GM21737 (cell line): ENCODE results near the gene HPS4.
A peak's percentile ranks its signal among the peaks of the same experiment; 100 is the strongest.
"Not testable (repeated sequence)": the region's sequence is repeated elsewhere in the genome, so short reads cannot be mapped to it uniquely, and the experiment has no call there.

ENCODE experiments used
- ATAC-seq: cut with Tn5 transposase; IDR thresholded peaks from one replicate; pipeline ENCODE4 v1.9.1; 2021; ENCODE audit warnings: mild to moderate bottlenecking, moderate library complexity; ENCODE audit not compliant: unreplicated experiment

Gene HPS4

DNA sequence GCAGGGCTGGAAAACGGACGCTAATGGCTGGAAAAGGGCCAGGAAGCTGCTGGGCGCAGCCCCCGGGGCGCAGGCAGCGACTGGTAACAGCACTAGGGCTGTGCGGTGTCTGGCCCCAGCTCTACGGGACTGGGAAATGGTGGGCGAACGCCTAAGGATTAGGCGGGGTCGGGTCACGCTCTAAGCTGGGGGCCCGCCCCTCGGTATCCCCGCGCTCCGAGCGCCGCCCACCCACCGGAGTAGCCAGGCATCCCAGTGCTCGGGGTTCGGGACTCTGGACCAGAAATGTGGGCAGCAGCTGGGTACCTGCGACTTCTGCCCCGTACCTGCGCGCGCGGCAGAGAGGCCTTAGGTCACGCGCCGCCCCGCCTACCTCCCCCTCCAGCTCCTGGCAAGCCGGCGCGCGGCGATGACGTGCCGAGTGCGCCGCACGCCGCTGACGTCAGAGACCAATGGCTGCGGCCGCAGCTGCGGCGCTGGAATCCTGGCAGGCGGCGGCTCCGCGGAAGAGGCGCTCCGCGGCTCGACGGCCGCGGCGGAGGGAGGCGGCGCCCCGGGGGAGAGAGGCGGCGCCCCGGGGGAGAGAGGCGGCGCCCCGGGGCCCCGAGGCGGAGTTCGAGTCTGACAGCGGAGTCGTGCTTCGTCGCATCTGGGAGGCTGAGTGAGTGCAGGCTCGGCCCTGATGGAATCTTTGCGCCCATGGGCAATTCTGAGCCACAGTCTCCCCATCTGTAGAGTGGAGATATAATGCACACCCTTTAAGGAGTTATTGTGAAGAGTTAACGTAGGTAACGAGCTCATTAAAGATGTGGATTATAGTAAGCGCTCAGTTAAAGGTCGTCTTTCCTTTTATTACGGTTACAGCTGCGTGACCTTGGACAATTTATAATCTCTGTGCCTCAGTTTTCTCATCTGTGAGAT, at the start of gene HPS4, which contains the start of gene SRRD:
Gene HPS4, minus strand, starts transcription at position 345 of the 921 bp plus-strand sequence. CDS start 2,021 bp downstream, outside the sequence.
Gene SRRD, plus strand, starts transcription at position 439 of the 921 bp plus-strand sequence. Its CDS starts 14 bp downstream, at position 453.
- peak; percentile 56 for ATAC-seq

DNA sequence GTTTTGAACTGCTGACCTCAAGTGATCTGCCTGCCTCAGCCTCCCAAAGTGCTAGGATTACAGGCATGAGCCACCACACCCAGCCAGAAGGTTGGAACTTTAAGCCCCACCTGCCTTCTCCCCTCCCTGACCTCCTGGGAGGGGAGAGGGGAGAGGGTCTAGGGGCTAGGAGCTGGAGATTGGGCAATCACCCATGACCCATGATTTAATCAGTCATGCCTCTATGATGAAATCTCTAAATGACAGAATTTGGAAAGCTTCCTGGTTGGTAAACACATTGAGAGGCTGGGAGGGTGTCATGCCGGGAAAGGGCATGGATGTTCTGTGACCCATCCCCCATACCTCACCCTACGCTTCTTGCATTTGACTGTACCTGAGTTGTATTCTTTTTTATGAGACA, 45.8 kb upstream of the HPS4 start:
- ATAC-seq: no peak

DNA sequence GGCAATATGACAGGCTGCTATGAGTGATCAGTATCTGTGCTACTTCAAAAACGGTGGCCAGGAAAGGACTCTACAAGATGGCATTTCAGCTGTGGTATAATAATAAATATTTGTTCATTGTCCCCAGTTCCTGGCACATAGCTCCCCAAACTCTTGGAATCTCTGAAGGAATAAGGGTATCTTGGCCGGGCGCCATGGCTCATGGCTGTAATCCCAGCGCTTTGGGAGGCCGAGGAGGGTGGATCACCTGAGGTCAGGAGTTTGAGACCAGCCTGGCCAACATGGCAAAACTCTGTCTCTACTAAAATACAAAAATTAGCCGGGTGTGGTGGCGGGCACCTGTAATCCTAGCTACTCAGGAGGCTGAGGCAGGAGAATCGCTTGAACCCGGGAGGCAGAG, 44.9 kb upstream of the HPS4 start:
- ATAC-seq: not testable (repeated sequence)

DNA sequence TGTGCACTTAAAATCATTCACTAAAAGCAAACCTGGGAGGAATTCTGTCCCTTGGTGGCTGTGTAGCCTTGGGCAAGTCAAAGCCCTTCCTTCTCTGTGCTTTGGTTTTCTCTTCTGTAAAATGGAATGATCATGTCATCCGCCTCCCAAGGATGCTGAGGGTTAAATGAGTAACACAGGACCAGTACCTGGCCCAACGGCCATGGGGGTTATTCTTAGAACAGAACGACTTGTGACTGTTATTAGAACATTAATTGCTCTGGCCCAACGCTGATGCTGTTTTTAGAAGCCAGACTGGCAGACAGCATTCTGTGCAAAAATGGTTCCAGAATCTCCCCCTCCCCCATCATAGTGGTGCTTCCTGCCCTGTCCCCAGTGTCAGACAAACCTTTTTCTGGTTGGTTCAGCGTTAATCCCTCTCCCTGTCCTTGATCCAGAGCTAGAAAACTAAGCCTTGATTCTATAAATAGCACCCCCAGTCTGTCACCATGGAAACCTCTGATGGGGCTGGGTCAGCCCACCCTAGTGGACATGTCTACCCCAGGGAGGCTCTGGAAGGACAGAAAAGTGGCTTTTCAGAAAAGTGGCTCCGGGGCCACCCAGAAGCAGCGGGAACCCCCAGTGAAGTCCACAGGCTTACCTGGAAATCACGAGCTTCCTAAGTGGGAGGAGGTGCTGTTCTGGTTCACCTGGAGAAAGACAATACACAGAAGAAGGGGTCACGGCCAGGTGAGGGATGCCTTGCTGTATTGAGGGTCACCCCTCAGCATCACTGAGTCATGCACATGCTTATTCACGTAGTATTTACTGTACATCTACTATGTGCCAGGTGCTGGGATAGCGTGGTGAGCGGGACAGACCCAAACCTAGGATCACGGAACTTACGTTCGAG, 44.2 kb upstream of the HPS4 start:
- no peak for ATAC-seq

DNA sequence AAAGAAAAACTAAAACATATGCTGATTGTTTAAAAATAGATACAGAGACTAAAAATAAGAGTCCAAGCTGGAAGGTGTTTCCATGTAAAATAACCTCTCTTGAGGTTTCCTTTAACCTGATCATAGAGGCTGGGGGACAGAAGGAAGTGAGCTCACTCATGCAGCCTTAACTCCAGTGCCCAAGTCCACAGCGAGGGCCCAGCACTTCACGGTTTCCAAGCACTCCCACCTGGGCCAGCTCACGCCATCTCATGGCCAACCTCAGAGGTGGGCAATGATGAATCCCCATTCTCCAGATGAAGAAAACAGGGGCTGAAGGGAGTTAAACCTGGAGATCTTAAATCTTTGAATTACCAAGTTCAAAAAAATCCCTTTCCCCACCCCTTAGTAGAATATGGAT, 43.6 kb upstream of the HPS4 start:
- no peak for ATAC-seq

DNA sequence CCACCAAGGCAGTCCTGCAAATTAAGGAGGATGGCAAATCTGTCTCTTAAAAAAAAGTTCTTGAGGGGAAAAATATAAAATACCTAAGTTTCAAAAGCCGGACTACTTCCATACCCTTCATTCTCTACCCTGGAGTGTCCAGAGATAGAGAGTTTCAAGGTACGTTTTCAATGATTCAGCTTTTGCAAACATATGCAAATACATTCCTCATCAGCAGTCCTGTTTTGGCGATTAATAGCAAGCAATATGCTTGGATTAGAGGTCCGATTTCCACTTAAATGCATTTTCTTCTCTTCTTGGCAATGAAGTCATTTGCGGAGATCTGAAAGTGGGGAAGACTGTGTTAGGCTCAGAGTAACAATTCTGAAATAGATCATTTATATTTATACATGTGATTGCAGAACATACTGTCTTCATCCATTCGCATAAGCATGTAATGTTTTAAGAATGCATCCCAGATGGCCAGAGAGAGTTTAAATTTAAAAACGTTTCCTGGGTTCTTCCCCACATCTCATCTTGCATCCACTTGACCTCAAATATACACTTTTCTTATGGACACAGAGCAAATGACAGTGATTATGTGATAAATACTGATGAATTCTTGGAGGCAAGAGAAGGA, 42.5 kb upstream of the HPS4 start:
- no peak for ATAC-seq

DNA sequence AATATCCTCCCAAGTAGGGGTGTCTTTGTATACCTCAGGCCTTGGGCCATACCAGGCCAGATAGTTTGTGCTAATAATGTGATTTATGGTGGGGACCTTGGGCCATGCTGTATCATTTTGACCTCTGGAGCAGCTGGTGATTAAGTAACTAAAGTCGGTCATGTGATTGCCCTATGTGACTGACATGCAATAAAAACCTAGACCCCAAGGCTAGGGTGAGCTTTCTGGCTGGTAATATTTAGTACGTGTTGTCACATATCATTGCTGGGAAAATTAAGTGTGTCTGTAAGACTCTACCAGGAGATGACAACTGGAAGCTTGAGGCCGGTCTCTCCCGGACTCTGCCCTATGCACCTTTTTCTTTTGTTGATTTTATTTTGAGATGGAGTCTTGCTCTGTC, 41.3 kb upstream of the HPS4 start:
- no peak for ATAC-seq

DNA sequence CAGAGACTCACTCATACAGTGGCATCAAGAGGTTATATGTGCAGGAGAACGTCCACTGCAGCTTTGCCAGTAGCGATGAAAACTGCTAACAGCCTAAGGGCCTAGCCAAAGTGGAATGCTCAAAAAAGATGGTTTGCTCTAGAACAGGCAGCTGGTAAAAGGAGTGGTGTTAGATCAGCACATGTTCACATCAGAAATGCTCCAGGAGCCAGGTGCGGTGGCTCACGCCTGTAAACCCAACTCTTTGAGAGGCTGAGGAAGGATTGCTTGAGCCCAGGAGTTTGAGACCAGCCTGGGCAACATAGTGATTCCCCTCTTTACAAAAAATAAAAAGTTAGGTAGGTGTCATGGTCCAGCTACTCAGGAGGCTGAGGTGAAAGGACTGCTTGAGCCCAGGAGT, 39.0 kb upstream of the HPS4 start:
- ATAC-seq: no peak

DNA sequence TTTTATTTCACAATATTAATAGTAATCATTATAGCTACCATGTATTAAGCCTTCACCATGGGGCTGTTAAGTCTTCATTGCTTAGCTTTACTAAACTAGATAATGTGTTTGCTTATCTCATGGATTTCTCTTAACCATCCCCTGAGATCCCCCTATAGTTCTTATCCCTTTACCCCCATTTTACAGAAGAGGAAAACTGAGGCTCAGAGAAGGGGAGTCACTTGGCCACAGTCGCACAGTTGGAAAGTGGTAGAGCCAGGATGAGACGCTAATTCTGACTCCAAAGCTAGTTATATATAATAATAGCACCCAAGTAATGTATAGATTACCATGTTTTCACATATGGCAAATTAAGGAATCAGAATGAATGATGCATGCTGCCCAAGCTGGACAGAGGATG, 38.4 kb upstream of the HPS4 start:
- no peak for ATAC-seq

DNA sequence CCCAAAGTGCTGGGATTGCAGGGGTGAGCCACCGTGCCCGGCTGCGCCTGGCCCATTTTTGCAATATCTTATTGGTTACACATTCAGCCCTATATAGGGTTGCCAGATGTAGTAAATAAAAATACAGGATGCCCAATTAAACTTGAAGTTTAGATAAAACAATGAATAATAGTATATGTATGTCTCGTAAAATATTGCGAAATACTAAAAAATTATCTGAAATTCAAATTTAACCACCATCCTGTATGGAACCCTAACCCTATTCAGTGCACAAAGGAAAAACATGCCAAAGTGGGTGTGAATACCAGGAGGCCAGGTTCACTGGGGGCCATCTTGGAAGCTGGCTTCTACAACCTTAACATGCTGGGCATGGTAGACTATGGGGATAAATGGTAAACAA, 33.8 kb upstream of the HPS4 start:
- no peak for ATAC-seq

DNA sequence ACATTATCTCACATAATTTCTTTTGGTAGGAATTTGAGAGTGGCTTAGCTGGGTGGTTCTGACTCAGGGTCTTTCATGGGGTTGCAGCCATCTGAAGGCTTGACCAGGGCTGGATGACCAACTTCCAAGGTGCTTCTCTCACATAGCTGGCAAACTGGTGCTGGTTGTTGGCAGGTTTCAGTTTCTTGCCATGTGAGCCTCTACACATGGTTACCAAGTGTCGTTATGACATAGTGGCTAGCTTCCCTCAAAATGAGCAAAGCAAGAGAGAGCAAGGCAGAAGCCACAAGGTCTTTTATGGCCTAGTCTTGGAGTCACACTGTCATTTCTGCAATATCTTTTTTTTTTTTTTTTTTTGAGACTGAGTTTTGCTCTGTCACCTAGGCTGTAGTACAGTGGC, 32.9 kb upstream of the HPS4 start:
- ATAC-seq: no peak

DNA sequence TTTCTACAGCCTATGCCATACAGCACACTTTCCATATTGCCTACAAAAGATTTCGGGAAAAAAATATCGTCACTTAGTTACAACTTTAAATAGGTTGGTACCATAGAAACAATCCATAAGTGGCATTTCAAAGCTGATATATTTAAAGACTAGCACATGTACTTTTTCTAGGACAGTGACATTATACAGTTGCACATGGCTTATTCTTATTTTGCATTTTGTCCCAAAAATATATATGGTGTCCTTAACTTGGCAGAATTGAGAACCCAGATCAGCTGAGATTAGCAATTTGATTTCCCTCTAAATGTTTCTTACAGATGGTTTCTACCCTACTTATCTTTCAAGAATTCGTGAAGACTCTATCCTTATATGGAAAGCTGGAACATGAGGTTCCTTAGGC, 32.3 kb upstream of the HPS4 start:
- ATAC-seq: no peak

DNA sequence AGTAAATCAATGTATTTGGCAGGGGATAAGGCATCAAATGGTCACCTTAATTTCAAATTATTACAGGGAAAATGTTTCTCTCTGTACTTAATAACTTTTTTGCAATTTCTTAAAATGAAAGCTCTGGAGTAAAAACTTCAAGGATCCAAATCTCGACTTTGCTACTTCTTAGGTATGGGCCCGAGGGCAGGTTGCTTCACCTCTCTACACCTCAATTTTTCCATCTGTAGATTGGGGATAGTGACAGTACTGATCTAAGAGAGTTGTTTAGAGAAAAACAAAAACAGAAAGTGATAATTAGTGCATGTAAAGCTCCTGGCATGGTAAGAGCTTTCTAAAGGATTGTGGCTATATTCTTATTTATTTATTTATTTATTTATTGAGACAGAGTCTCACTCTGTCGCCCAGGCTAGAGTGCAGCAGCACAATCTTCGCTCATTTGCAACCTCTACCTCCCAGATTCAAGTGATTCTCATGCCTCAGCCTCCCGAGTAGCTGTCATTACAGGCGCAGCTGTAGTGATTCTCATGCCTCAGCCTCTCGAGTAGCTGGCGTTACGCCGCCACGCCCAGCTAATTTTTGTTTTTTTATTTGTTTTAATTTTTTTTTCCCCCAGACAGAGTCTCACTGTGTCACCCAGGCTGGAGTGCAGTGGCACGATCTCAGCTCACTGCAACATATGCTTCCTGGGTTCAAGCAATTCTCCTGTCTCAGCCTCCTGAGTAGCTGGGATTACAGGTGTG, 31.0 kb upstream of the HPS4 start:
- no peak for ATAC-seq

DNA sequence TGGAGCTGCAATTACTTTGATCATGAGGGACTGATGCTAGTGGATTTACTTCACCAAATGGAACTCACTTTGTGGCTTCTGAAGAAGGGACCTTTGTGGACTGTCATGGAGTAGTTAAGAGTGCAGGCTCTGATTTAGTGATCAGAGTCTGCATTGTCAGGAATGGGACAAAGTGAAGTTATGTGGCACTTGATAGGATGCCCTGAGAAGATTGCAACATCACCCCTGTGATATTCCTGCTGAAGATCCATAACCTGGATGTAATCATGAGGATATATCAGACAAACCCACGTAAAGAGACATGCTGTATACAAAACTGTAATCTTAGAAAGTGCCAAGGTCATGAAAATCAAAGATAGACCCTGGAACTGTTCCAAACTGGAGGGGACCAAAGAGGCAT, 30.3 kb upstream of the HPS4 start:
- no peak for ATAC-seq

DNA sequence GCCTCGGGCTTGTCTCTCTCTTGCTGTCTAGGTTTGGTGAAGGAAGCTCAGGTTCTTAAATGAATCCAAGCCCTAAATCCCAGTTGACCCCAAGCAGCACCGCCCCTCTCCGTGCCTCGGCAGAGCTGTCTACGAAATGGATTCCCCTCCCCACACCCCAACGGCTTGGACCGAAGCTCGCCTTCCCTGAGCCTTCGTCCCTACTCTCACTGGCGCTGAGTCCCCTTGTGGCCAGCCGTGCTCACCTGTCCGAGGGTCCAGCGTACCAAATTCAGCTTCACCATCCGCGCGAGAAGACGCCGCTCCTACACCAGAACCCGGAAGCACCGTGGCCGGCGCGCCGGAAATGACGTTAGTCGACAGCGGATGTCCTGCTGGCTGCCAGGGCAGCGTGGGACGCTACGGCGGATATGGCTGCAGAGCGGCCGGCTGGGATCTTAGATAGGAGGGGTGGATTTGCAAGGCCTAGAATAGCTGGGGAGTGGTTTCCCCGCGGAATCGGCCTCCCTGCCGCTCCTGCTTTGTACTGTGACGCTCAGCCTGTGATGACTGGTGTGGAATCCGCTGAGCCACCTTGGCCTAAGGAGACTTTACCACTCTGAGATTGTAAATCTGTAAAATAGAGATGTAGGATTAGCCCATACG, 28.7 kb upstream of the HPS4 start, which contains the start of gene TFIP11:
Gene TFIP11, minus strand, starts transcription at position 325 of the 645 bp plus-strand sequence. CDS start 2,201 bp downstream, outside the sequence.
- ATAC-seq: peak; percentile 95

DNA sequence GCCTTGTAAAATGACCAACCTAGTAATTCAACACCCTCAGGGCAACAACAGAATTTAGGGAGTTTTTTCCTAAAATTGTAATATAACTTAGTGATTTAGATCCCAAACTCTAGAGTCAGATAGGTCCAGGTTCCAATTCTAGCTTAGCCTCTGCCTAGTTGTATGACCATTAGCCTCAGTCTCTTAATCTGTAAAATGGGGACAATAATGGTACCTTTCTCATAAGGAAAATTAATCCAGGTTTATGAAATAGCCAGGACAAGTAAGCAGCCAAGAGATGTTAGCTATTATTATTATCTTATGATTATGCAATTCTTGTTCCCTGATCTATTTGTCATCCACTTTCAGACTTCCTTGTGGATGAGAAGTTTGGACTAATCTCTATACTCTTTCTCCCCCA, 24.6 kb upstream of the HPS4 start:
- no peak for ATAC-seq

DNA sequence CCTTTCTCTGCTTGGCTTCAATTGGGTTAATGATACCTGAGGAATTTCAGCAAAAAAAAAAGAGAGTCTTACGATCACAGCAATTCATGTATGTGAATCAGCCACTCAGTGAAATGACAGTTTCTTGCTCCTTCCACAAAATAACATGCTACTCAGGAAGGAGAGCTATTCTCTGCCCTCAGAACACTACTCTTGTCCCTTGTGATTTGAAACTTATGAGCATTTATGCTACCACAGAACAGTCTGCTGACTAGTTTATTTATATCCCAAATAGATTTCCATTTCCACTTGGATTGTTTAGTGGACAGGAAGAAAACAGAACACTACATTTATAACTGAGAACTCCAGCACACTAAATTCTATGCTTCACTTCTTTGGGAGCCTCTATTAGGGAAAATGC, 20.2 kb upstream of the HPS4 start:
- no peak for ATAC-seq

DNA sequence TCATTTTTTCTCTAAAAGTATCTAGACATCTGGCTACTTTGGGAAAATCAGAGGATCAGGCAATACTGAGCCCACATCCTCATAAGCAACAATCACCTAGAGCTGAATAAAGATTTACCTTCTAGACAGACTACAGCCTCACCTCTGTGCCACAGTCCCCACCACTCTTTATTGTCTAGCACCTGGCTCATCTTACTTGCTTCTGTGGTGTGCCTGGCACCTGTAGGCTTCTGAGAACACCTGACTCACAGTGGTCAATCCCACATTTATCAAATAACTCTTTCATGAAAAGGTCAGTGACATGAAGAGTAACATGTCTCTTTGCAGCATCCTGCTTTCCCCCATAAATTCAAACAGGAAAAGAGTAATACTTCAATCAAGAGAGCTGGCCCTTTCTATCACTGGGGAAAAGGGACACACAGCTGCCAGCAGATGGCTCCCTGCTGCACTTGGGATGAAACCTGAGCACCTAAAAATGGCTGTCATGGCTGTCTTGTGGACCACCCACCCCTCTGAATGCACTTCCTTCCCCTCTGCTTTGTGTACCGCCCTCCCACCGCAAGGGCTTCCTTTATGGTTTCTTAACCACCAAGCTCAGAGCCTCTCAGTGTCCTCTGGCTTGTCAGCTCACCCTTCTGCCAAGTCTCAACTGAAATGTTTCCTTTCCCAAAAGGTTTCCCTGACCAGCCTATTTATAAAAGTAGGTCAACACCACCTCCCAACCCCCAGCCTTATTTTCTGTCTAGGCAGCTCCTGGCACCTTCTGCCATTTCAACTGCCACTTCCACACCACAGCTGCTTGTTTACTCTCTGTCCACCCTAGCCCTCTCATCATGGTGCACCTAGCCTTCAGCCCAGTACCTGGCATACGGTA, 19.3 kb upstream of the HPS4 start:
- ATAC-seq: no peak

DNA sequence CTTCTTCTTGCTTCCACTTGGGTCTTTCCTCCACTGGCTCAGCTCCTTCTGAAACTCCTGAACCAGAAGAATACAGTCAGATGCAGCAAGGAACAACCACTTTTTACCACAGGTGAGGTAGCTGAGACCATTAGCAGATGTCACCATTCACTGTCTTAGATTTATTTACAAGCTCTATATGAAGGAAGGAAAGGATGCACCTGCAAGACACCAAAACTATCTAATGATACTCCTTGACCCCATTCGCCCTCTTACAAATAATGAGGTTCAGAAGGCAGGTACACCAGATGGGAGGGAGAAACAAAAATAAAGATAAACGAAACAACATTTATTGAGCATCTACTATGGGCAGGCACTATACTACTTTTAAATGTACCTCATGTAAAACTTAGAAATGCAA, 18.4 kb upstream of the HPS4 start:
- ATAC-seq: no peak
